ENCODE measurements around the gene PREB.

DNA sequence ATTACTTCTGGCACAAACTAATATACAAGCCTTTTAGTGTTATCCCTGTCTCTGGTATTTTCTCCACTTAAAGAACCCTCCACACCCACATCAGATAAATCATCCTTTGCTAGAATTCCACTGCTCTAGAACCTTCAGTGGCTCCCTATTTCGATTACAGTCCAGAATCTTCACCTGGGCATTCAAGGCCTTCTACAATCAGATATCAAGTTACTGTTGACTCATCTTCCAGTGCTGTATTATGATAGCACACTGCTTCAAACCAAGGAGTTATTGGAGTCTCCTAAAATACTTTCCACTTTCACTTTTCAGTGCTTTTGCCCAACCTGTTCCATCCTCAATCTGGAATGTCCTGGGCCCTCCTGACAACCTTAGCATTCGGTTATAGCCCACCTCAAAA is 18.9 kb downstream of the PREB start:
- TF ChIP-seq, protein P1, sequence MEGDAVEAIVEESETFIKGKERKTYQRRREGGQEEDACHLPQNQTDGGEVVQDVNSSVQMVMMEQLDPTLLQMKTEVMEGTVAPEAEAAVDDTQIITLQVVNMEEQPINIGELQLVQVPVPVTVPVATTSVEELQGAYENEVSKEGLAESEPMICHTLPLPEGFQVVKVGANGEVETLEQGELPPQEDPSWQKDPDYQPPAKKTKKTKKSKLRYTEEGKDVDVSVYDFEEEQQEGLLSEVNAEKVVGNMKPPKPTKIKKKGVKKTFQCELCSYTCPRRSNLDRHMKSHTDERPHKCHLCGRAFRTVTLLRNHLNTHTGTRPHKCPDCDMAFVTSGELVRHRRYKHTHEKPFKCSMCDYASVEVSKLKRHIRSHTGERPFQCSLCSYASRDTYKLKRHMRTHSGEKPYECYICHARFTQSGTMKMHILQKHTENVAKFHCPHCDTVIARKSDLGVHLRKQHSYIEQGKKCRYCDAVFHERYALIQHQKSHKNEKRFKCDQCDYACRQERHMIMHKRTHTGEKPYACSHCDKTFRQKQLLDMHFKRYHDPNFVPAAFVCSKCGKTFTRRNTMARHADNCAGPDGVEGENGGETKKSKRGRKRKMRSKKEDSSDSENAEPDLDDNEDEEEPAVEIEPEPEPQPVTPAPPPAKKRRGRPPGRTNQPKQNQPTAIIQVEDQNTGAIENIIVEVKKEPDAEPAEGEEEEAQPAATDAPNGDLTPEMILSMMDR (IDR thresholded peaks at IDR 0.05; ENCODE audit: insufficient read depth, low read length, poor library complexity, severe bottlenecking), result no peak
- TF ChIP-seq EZH2phosphoT487 (conservative IDR thresholded peaks at IDR 0.05; ENCODE audit: low read length), result no peak
